WERI-Rb-1 (cell line): Measurements from ENCODE around the gene LRRIQ4.

Experiments
- DNase-seq: peaks from one replicate; pipeline ENCODE4 v3.0.0-alpha.2; 2020
- H3K27ac ChIP-seq: fragments of 250-450 bp; sonication (Bioruptor Pico); 2 replicates; pipeline ENCODE4 v1.5.1; 2020; ENCODE audit warnings: mild to moderate bottlenecking, moderate library complexity
- H3K27me3 ChIP-seq: fragments of 250-450 bp; sonication (Bioruptor Pico); 2 replicates; pipeline ENCODE4 v1.5.1; 2021; ENCODE audit warnings: mild to moderate bottlenecking, low read depth, moderate library complexity; ENCODE audit not compliant: insufficient read depth, severe bottlenecking
- H3K36me3 ChIP-seq: fragments of 250-450 bp; sonication (Bioruptor Pico); 2 replicates; pipeline ENCODE4 v1.5.1; 2020; ENCODE audit warnings: mild to moderate bottlenecking, moderate library complexity
- H3K4me3 ChIP-seq: 2 replicates; pipeline ENCODE4 v1.5.1; 2011; ENCODE audit warnings: low read depth, mild to moderate bottlenecking, control low read depth, low read length
- H3K9me3 ChIP-seq: fragments of 250-450 bp; sonication (Bioruptor Pico); 2 replicates; pipeline ENCODE4 v1.5.1; 2021; ENCODE audit warnings: mild to moderate bottlenecking, moderate library complexity; ENCODE audit not compliant: severe bottlenecking
- CTCF ChIP-seq: IDR thresholded peaks from 2 replicates; pipeline ENCODE4 v1.5.1; 2011; ENCODE audit warnings: low read depth, mild to moderate bottlenecking, control low read depth, inconsistent platforms, low read length

LRRIQ4 gene

GRCh38 chr3:169790687-169791429, 21.8 kb upstream of the LRRIQ4 start:
- Histone ChIP-seq H3K36me3 (peaks cover 28% of the 10 kb centered on the region), H3K4me3 (no peak overlapping the region), H3K27me3 (no peaks in the 10 kb centered on the region), H3K27ac (no peak overlapping the region), H3K9me3 (no peaks in the 10 kb centered on the region)
- DNase-seq = no peak
- no peak for TF ChIP-seq CTCF

- Histone ChIP-seq H3K9me3 (no peaks in the 10 kb centered on the region), H3K36me3 (peaks cover 18% of the 10 kb centered on the region), H3K27me3 (no peaks in the 10 kb centered on the region), H3K27ac (no peak overlapping the region), H3K4me3 (no peak overlapping the region)
- TF ChIP-seq CTCF = no peak
- no peak for DNase-seq
These were observed 20.3 kb upstream of the LRRIQ4 start for GRCh38 chr3:169792359-169792758.

- Histone ChIP-seq H3K27ac (no peak overlapping the region), H3K36me3 (peaks cover 16% of the 10 kb centered on the region), H3K27me3 (no peaks in the 10 kb centered on the region), H3K9me3 (no peaks in the 10 kb centered on the region), H3K4me3 (no peak overlapping the region)
- no peak for TF ChIP-seq CTCF
- DNase-seq = no peak
These were observed 8.0 kb upstream of the LRRIQ4 start for GRCh38 chr3:169804681-169805080.

DNA sequence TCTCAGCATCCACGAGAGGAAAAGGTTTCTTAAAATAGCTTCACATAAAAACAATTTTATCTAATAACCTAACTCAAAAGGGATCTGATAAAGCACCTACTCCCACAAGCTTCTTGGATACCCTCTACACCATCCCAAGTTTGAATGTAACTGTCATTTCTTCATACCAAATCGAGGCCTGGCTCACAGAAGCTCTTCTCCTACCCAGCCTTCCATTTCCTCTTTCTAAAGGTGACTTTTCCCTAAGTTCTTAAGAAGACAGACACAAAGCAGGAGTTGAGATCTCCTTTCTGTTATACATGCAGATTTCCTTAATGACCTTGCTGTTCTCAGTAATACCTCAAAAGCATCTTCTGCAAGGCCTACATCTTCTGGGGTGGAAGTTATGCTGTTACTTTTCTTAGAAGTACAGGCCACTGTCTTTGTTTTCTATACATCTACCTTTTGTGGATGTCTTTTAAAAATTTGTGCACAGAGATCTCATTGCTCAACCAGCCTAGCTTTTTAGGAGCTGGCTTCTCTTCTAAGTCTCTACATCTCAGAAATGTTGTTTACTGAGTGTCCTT, 3.4 kb upstream of the LRRIQ4 start:
- no peaks in the 10 kb centered on the region for H3K9me3 ChIP-seq
- no peak for TF ChIP-seq CTCF
- no peaks in the 10 kb centered on the region for H3K27me3 ChIP-seq
- H3K27ac ChIP-seq = no peak overlapping the region
- DNase-seq = no peak
- peaks cover 3% of the 10 kb centered on the region; the same call in 1 of the 2 replicates for H3K36me3 ChIP-seq
- H3K4me3 ChIP-seq = no peak overlapping the region

DNA sequence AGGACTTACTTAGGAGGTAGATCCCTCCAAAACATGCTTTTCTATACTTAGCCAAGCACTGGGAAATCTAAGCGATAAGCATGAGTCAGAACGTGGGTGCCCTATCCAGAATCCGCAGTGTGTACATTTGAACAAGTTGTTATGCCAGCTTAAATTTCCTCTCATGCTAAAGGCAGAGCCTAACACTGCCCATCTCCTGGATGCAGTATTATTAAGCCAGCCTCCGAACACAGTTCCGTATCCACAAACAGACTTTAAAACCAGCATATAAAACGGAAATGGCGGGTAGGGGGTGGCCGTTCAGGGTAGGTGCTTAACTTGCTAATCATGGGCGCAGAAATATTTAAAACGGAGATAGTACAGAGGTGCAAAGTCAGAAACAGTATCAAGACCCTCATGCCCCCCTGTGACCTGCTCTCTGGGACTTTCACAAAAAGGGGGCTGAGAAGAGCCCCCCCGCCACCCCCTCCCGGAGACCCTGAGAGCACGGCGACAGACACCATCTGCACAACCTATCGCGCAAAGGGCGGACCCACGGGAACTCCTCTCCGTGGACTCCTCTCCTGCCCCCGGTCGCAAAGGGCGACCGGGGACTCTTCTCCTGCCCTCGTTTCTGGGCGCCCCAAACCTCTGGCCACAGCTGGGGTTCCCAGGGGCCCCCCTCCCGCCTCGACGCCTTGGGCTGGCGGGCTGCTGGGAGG, 889 bp upstream of the LRRIQ4 start:
- H3K36me3 ChIP-seq = peaks cover 3% of the 10 kb centered on the region; the same call in 1 of the 2 replicates
- TF ChIP-seq CTCF = no peak
- H3K27me3 ChIP-seq = no peaks in the 10 kb centered on the region
- DNase-seq = peak; percentile 46
- peak overlapping the region; percentile 89 for H3K27ac ChIP-seq
- peaks cover 3% of the 10 kb centered on the region for H3K9me3 ChIP-seq
- peak overlapping the region; percentile 96 for H3K4me3 ChIP-seq
